NCI-H1417 (cell line): ENCODE results near the gene BBS5.
A peak's percentile ranks its signal among the peaks of the same experiment; 100 is the strongest.
"Not testable (repeated sequence)": the region's sequence is repeated elsewhere in the genome, so short reads cannot be mapped to it uniquely, and the experiment has no call there.

Experiments
- DNase-seq, 3 experiments: peaks; one replicate each; lab custom pipeline; 2025; lab: John Stamatoyannopoulos, UW

BBS5 gene

DNA sequence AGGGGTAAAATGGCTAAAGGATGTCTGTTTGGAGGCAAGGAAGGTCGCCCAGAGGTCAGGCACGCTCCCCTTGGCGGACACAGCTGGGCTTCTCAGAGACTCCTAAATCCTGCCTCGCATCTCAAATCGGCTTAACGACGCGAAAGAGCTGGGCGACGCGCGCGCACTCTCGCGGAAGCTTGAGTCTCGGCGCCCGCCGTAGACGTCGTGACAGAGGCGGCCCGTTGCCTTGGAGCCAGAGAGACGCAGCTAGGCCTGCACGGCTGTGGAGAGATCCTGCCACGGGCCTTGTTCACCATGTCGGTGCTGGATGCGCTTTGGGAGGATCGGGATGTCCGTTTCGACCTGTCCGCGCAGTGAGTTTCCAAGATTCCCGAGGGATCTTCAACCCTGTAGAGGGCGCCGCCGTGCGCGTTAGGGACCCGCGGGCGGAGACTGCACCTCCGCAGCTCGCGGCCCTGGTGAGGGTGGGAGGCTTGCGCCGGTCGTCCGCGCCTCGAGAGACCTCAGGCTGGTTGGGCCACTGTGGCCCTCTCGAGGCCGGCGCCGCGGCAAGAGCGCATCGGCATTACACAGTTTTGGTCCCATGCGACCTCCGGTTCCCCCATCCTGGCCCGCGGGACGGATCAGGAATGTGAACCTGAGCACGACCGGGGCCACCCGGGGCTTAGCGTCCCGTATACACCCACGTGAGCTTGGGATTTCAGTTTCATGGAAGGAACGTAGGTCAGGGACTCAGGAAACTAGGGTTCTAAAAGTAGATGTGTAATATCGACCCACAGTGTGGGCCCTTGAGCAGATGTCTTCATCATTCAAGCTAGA is at the start of gene BBS5:
BBS5 (plus strand) TSS at position 238 of the 822 bp plus-strand sequence; CDS start at position 298, 60 bp downstream.
- peak; percentile 61 to 73 (median 67) for DNase-seq

GRCh38 chr2:169431772-169432171 is 47.5 kb upstream of the BBS5 start:
- DNase-seq: not testable (repeated sequence)

GRCh38 chr2:169434236-169434635 is 45.1 kb upstream of the BBS5 start:
- not testable (repeated sequence) for DNase-seq

GRCh38 chr2:169438466-169439072 is 40.7 kb upstream of the BBS5 start:
- no peak for DNase-seq

DNA sequence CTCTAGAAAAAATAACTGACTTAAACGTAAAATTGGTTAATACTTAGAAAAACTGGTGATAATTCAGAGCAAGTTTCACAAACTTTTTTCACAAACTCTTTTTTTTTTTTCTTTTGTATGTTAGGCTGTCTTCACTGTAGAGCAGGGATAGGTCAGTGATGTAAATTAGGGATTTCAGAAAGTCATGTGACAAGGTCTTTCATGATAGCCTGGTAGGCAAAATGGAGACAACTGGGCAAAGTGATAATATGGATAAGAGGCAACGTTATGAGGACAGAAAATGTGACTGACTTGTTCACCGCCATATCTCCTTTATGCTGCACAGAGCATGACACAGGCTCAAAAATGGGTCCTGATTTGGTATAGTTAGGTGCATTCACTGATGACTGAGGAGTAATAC is 39.4 kb upstream of the BBS5 start:
- no peak for DNase-seq

GRCh38 chr2:169446452-169446851 is 32.8 kb upstream of the BBS5 start:
- DNase-seq: no peak

- DNase-seq: no peak
Measured at GRCh38 chr2:169448316-169448715, 31.0 kb upstream of the BBS5 start.

- DNase-seq: no peak
Measured at GRCh38 chr2:169448865-169449264, 30.4 kb upstream of the BBS5 start.

GRCh38 chr2:169452080-169452479 is 27.2 kb upstream of the BBS5 start:
- peak in 2 of 3 experiments; percentile 7 to 35 for DNase-seq

DNA sequence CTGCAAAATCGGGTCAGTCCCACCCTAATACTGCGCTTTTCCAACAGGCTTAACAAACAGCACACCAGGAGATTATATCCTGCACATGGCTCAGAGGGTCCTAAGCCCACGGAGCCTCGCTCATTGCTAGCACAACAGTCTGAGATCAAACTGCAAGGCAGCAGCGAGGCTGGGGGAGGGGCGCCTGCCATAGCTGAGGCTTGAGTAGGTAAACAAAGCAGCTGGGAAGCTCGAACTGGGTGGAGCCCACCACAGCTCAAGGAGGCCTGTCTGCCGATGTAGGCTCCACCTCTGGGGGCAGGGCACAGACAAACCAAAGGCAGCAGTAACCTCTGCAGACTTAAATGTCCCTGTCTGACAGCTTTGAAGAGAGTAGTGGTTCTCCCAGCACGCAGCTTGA is 26.2 kb upstream of the BBS5 start:
- DNase-seq: not testable (repeated sequence)

- DNase-seq: no peak
Measured at GRCh38 chr2:169461143-169461542, 18.2 kb upstream of the BBS5 start.

- DNase-seq: no peak
Measured at GRCh38 chr2:169462896-169463695, 16.2 kb upstream of the BBS5 start.

DNA sequence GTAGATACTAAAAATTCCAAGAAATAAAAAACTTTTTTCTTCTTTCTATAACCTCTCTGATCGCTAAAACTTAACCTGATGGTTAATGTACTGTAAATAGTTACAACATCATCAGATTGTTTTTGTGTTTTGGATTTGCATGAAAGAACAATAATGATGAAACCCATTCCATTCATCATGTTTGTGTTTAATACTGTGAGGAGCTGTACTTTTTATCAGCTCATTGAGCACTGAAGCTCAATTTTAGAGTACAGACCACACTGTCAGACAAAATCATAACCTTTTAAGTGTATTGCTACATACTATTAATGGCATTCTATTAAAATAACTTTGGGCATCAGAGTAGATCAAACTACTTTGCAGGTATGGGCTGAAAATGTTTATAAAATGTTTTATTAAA is 14.8 kb upstream of the BBS5 start:
- no peak for DNase-seq

GRCh38 chr2:169464882-169465281 is 14.4 kb upstream of the BBS5 start:
- peak in 1 of 3 experiments; percentile 15 for DNase-seq

- DNase-seq: no peak
Measured at GRCh38 chr2:169468841-169469240, 10.5 kb upstream of the BBS5 start.

DNA sequence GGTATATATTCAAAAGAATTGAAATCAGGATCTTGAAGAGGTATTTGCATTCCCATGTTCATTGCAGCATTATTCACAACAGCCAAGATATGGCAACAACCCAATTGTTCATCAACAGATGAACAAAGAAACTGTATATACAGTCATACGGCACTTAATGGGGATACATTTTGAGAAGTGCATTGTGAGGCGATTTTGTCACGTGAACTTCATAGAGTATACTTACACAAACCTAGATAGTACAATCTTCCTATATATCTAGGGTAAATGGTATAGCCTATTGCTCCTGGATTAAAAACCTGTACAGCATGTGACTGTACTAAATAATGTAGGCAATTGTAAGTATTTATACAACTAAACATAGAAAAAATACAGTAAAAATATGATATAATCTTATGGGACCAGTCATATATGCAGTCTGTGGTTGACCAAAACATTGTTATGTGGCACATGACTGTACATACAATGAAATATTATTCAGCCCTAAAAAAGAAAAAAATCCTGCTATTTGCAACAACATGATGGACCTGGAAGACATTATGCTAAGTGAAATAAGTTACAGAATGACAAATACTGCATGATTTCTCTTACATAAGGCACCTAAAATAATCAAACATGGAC is 9.2 kb upstream of the BBS5 start:
- no peak for DNase-seq

- no peak for DNase-seq
Measured at GRCh38 chr2:169472249-169472648, 7.0 kb upstream of the BBS5 start.

- DNase-seq: no peak
Measured at GRCh38 chr2:169476459-169476858, 2.8 kb upstream of the BBS5 start.

DNA sequence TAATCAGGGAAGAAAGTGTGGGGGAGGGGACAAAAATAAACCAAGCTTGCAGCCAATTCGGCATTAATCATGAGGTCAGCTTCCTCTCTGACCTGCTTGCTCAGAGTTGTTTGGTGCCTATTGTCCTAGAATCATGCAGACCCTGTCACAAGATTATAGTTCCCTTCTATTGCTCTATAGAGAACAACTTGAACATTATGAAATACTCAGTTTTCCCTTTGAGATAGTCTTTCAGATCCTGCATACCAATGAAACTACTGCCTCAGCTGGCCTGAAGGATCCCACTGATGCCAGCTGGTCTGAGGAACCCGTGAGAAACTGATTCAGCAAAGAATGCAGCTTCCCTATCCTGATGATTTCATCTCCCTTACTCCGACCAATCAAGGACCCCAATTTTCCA is 955 bp upstream of the BBS5 start:
- DNase-seq: no peak

GRCh38 chr2:169478745-169479256 is 493 bp upstream of the BBS5 start:
- no peak for DNase-seq

DNA sequence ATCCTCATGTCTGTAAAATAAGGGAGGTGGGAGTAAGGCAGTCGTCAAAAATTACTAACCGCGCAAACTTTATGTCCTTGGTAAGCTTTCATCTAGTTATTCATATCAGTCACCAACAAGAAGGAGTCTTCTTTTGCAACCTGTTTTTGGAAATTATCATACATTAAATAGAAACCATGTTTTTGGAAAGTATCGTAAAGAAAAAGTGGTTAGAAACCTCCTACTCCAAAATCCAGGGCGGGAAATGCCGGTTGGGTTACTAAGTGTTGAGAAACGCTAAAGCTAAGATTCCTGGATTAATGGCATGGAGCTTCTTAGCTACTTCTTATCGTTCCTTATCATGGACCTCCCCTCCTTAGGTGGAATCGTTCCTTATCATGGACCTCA is 778 bp downstream of the BBS5 start:
- no peak for DNase-seq

- no peak for DNase-seq
Measured at GRCh38 chr2:169485650-169486138, 6.4 kb downstream of the BBS5 start.
